Vagina (tissue), 2 donors: ENCODE measurements around the gene ADCK2.

Experiments
- CTCF ChIP-seq, 3 experiments: fragments of 450-650 bp in 2 of 3; fragments of 200-600 bp in 1 of 3; sonication (generic) in 1 of 3; IDR thresholded peaks; one replicate each; pipeline ENCODE4 v1.5.1; 2017 to 2019; ENCODE audit warnings: antibody characterized with exemption in 3 of 3, mild to moderate bottlenecking in 2 of 3, moderate library complexity in 2 of 3
- POLR2A ChIP-seq, 2 donors: fragments of 450-650 bp; IDR thresholded peaks; one replicate each; pipeline ENCODE4 v1.6.1; 2017; ENCODE audit warnings: antibody characterized with exemption in 2 of 2, mild to moderate bottlenecking in 2 of 2, moderate library complexity in 2 of 2

DNA sequence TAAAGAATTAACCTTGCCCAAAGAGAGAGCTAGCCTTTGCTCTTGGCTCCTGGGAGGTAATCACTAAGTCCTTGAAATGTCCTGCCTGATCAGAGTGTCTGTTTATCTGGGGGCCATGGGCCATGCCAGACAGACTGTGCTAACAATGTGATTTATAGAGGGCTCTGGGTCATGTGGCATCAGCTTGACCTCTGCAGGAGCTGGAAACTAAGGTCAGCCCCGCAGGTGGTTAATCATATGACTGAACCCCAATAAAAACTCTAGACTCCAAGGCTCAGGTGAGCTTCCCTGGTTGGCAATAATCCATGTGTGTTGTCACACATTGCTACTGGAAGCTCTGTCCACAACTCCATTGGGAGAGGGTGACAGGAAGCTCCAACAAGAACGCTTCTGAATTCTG is 71.3 kb downstream of the ADCK2 start:
- TF ChIP-seq POLR2A (IDR thresholded peaks at IDR 0.05) (no peak), CTCF (IDR thresholded peaks at IDR 0.05) (no peak)
